Heart left ventricle (tissue), 16 donors: Measurements from ENCODE around the gene HIPK2. TPM values are rescaled to one million over a fixed set of nuclear protein-coding genes. Genes with fewer than 3 reads are reported as not detected.
A peak's percentile ranks its signal among the peaks of the same experiment; 100 is the strongest.

Source experiments
- ATAC-seq, 4 donors: fragments of 200-7000 bp; cut with Tn5 transposase; one replicate each; pipeline ENCODE4 v1.9.1; 2020 to 2022; ENCODE audit warnings: moderate library complexity in 4 of 4, mild to moderate bottlenecking in 3 of 4, moderate number of reproducible peaks in 1 of 4
- DNase-seq, 5 donors: peaks; one replicate each; pipeline ENCODE4 v3.0.0-alpha.2; 2020
- H3K27ac ChIP-seq, 12 donors: fragments of 200-600 bp; sonication (generic) in 4 of 12; one replicate each; pipeline versions ENCODE4 v1.5.0 to v1.8.0; 2016 to 2022; ENCODE audit warnings: mild to moderate bottlenecking in 2 of 12
- H3K27me3 ChIP-seq, 9 donors: fragments of 200-600 bp; sonication (generic) in 2 of 9; one replicate each; pipeline versions ENCODE4 v1.5.1 to v1.8.0; 2016 to 2022; ENCODE audit warnings: mild to moderate bottlenecking in 3 of 9
- H3K36me3 ChIP-seq, 9 donors: fragments of 200-600 bp; sonication (generic) in 2 of 9; one replicate each; pipeline versions ENCODE4 v1.5.0 to v1.8.0; 2018 to 2022; ENCODE audit warnings: mild to moderate bottlenecking in 2 of 9
- H3K4me1 ChIP-seq, 12 donors: fragments of 200-600 bp; sonication (generic) in 4 of 12; one replicate each; pipeline versions ENCODE4 v1.5.0 to v1.8.0; 2016 to 2022; ENCODE audit warnings: mild to moderate bottlenecking in 3 of 12
- H3K4me3 ChIP-seq, 12 donors: fragments of 200-600 bp; sonication (generic) in 4 of 12; one replicate each; pipeline versions ENCODE4 v1.5.0 to v1.8.0; 2017 to 2022; ENCODE audit warnings: mild to moderate bottlenecking in 9 of 12, moderate library complexity in 4 of 12
- H3K9me3 ChIP-seq, 12 donors: fragments of 200-600 bp; sonication (generic) in 4 of 12; one replicate each; pipeline versions ENCODE4 v1.5.0 to v1.8.0; 2016 to 2022; ENCODE audit warnings: mild to moderate bottlenecking in 1 of 12
- CTCF ChIP-seq, 12 donors: fragments of 200-600 bp; sonication (generic) in 4 of 12; IDR thresholded peaks; one replicate each; pipeline versions ENCODE4 v1.5.0 to v1.8.0; 2018 to 2022; ENCODE audit warnings: antibody characterized with exemption in 12 of 12, mild to moderate bottlenecking in 5 of 12
- POLR2A ChIP-seq, 2 donors: fragments of 450-650 bp; IDR thresholded peaks; one replicate each; pipeline ENCODE4 v1.6.1; 2017; ENCODE audit warnings: antibody characterized with exemption in 2 of 2, mild to moderate bottlenecking in 2 of 2, moderate library complexity in 2 of 2
- WGBS, 4 donors: extraction: QIAGEN DNeasy Blood & Tissue Kit in 2 of 4; methylation state at CpG; one replicate each; pipeline versions ENCODE4 v1.1.5 to v1.1.7; 2013 to 2018; 5-methylcytosine and 5-hydroxymethylcytosine counted together
- intact Hi-C, 10 donors: fragments of 100-400 bp; cut with DNase I; formaldehyde crosslinking; loops; one replicate each; pipeline versions ENCODE4 v1.11.1 to v1.14.2; 2022
- polyA plus RNA-seq, 2 donors: library from polyadenylated mRNA; stranded (reverse); fragments of 200-250 nt; gene quantifications; one replicate each; pipeline ENCODE4 v1.2.3, GENCODE V29; 2013
- total RNA-seq, 9 donors: library from RNA; depleted of rRNA in 2 of 9; stranded (reverse); fragments of >200 nt in 2 of 9; fragmentation: NEBNext Ultra II Directional in 3 of 9; extraction: Animal tissue kit (Norgen Biotek cat#: 25700) in 3 of 9; gene quantifications; one replicate each; pipeline versions ENCODE4 v1.1.0 to v1.2.4, GENCODE V29; 2016 to 2023
- donor health status: ischemic (EF 13 %, LVEDD 7.1; RV severe dilation, severe dysfunction).
- donor health status: healthy with polysubstance abuse.
- donor health status: DM: no; HTN: yes; CAD: no.
- donor health status: DM: no; HTN: no; CAD: no.
- donor health status: ischemic (EF 25% LVEDD 6.9; RV normal size, moderate dysfunction).
- donor health status: ischemic (EF 25% LVEDD 5.7; RV mildly dilated, moderate dysfunction).
- donor health status: healthy.
- donor health status: DM: yes; HTN: yes; CAD: no.
- donor health status: ischemic (EF 35%, LVEDD 5.7; RV mildly dilated, moderate dysfunction).
- donor health status: nonischemic (EF 11% LVEDD 7.7; RV severe dilation, severe dysfunction).
- donor health status: DM: yes; HTN: yes; CAD: no.
- donor health status: PGD.
- donor health status: ischemic (EF 29% LVEDD 5.4; RV normal size, mild dysfunction).
- donor health status: nonischemic (EF 23%, LVEDD 6.1; RV moderate dilation, normal function).

Gene HIPK2
- total and polyA plus RNA-seq, 11 donors = 43.2 to 244 (median 143) TPM

DNA sequence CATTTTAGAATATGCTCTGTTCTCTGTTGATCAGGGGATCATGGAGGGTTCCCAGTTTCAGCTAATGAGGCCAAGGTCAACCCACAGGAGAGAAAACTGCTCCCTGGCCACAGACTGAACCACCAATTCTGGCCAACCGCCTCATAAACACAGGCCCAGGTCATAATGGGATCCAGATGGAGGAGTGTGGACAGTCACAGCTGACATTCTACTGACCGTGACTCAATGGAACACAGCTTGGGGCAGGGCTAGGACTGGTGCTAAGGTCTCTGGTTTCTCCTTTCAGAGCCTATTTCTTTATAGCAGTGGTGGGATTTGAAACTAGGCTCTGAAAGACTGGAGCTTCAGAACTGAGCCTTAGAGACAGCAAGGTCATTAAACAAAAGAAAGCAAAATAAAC lies 68.3 kb downstream of the HIPK2 start:
- Histone ChIP-seq H3K27ac (peak overlapping the region in 1 of 12 donors; percentile 34), H3K4me1 (peaks cover 7 to 95% (median 61%) of the 10 kb centered on the region in 12 donors), H3K9me3 (no peaks in the 10 kb centered on the region), H3K4me3 (no peak overlapping the region), H3K27me3 (no peaks in the 10 kb centered on the region), H3K36me3 (peaks cover 0 to 61% (median 19%) of the 10 kb centered on the region in 9 donors)
- intact Hi-C loops = loop anchor here in 2 of 10 donors (10.0 kb wide), 2 partner anchors 55 to 65 kb away; partner anchors contain the start of gene HIPK2 (in 1 of the 2)
- DNase-seq (no peak), ATAC-seq (peak in 3 of 4 donors; percentile 16 to 59 (median 26))
- no peak for TF ChIP-seq CTCF (IDR thresholded peaks at IDR 0.05)
- TF ChIP-seq POLR2A (IDR thresholded peaks at IDR 0.05) = no peak
- WGBS, 4 donors = 64 to 75% (median 69%) methylated on average over 2 of the region's 2 CpGs

DNA sequence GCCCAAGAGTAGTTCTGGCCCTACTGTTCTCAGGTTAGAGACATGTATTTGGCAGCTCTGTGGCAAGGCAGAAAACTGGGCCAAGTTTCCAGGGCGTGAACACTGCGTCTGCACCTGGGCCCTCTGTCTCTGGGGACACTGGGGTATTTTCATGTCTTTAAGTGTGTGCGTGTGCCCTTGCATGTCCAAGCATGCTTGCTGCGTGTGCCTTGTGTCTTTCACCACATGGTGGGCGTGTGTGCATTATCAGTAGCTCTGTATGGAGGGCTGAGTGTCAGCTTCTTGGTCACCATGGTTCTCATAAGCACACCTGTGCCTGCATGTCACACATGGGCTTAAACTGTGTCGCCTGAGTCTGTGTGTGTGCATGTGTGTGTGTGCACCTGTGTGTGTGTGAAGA lies 69.3 kb downstream of the HIPK2 start:
- H3K27me3 ChIP-seq = no peaks in the 10 kb centered on the region
- no peak overlapping the region for H3K4me3 ChIP-seq
- peaks cover 0 to 55% (median 14%) of the 10 kb centered on the region in 9 donors for H3K36me3 ChIP-seq
- no peak for DNase-seq
- peak overlapping the region in 1 of 12 donors; percentile 19 for H3K27ac ChIP-seq
- H3K9me3 ChIP-seq = no peaks in the 10 kb centered on the region
- intact Hi-C loops = loop anchor here in 2 of 10 donors (10.0 kb wide), 2 partner anchors 54 to 66 kb away; partner anchors contain the start of gene HIPK2 (in 1 of the 2)
- ATAC-seq = peak in 2 of 4 donors; percentile 7 to 12
- H3K4me1 ChIP-seq = peaks cover 4 to 95% (median 53%) of the 10 kb centered on the region in 12 donors
- WGBS, 4 donors = 49 to 71% (median 65%) methylated on average over 6 of the region's 6 CpGs
- TF ChIP-seq POLR2A (IDR thresholded peaks at IDR 0.05) = no peak
- TF ChIP-seq CTCF (IDR thresholded peaks at IDR 0.05) = no peak

GRCh38 chr7:139706837-139707236 lies 71.0 kb downstream of the HIPK2 start:
- TF ChIP-seq POLR2A (IDR thresholded peaks at IDR 0.05) = no peak
- no peak for TF ChIP-seq CTCF (IDR thresholded peaks at IDR 0.05)
- no peaks in the 10 kb centered on the region for H3K9me3 ChIP-seq
- H3K4me3 ChIP-seq = no peak overlapping the region
- H3K27ac ChIP-seq = peak overlapping the region in 4 of 12 donors; percentile 11 to 87 (median 18)
- H3K4me1 ChIP-seq = peaks cover 14 to 95% (median 54%) of the 10 kb centered on the region in 12 donors
- H3K36me3 ChIP-seq = peaks cover 0 to 43% (median 10%) of the 10 kb centered on the region in 9 donors
- 72 to 78% (median 76%) methylated on average over 7 to 9 of the region's 9 CpGs for WGBS, 4 donors
- DNase-seq = no peak
- no peak for ATAC-seq
- intact Hi-C loops = loop anchor here in 2 of 10 donors (10.0 kb wide), 2 partner anchors 52 to 68 kb away; partner anchors contain the start of gene HIPK2 (in 1 of the 2)
- no peaks in the 10 kb centered on the region for H3K27me3 ChIP-seq

- intact Hi-C loops = loop anchor here in 3 of 10 donors (5.0 to 10.0 kb wide), 3 partner anchors 33 to 70 kb away; partner anchors contain the start of gene HIPK2 (in 1 of the 3)
- no peak for DNase-seq
- peaks cover 0 to 55% (median 10%) of the 10 kb centered on the region in 9 donors for H3K36me3 ChIP-seq
- TF ChIP-seq POLR2A (IDR thresholded peaks at IDR 0.05) = no peak
- TF ChIP-seq CTCF (IDR thresholded peaks at IDR 0.05) = no peak
- H3K27ac ChIP-seq = peak overlapping the region in 10 of 12 donors; percentile 6 to 87 (median 43)
- H3K9me3 ChIP-seq = no peaks in the 10 kb centered on the region
- 49 to 65% (median 57%) methylated on average over 8 of the region's 8 CpGs for WGBS, 4 donors
- H3K4me1 ChIP-seq = peaks cover 17 to 100% (median 64%) of the 10 kb centered on the region in 12 donors
- no peak overlapping the region for H3K4me3 ChIP-seq
- H3K27me3 ChIP-seq = no peaks in the 10 kb centered on the region
- ATAC-seq = no peak
These were observed 73.4 kb downstream of the HIPK2 start for GRCh38 chr7:139704308-139704879.
